WTC11 (cell line): Measurements from ENCODE around the gene TIFAB. TPM values are rescaled to one million over a fixed set of nuclear protein-coding genes. Genes with fewer than 3 reads are reported as not detected.

ENCODE experiments used
- ATAC-seq: fragments of 200-7000 bp; cut with Tn5 transposase; 2 replicates; pipeline ENCODE4 v1.10.0; 2021; ENCODE audit warnings: mild to moderate bottlenecking, moderate library complexity
- CTCF ChIA-PET: fragments of 300-600 bp; sonication (Branson Sonifier 250); formaldehyde crosslinking; loops from one replicate; lab custom pipeline; 2021; ENCODE audit warnings: antibody characterized with exemption; lab: Charles Lee
- POLR2A ChIA-PET: fragments of 350-600 bp; sonication (Branson Sonifier 250); formaldehyde crosslinking; loops from one replicate; lab custom pipeline; 2021; ENCODE audit warnings: antibody characterized with exemption; lab: Charles Lee
- DNase-seq: peaks from one replicate; pipeline ENCODE4 v3.0.0; 2021; ENCODE audit warnings: low spot score
- H3K27ac Mint-ChIP-seq: 2 replicates; pipeline ENCODE4 v1.8.0; 2021; ENCODE audit warnings: mixed read lengths
- H3K27me3 Mint-ChIP-seq: 2 replicates; pipeline ENCODE4 v1.8.0; 2021; ENCODE audit warnings: low read depth, mild to moderate bottlenecking, moderate library complexity, mixed read lengths
- H3K36me3 Mint-ChIP-seq: 2 replicates; pipeline ENCODE4 v1.8.0; 2021; ENCODE audit warnings: mixed read lengths
- H3K4me1 Mint-ChIP-seq: 2 replicates; pipeline ENCODE4 v1.8.0; 2022; ENCODE audit warnings: mixed read lengths
- H3K4me3 Mint-ChIP-seq: 2 replicates; pipeline ENCODE4 v1.8.0; 2021; ENCODE audit warnings: mild to moderate bottlenecking, moderate library complexity, mixed read lengths
- H3K9me3 Mint-ChIP-seq: 2 replicates; pipeline ENCODE4 v1.8.0; 2021; ENCODE audit warnings: mixed read lengths
- CREM ChIP-seq: sonication (generic); formaldehyde crosslinking; IDR thresholded peaks from 2 replicates; pipeline ENCODE4 v1.8.1; 2022; ENCODE audit warnings: mild to moderate bottlenecking, missing genetic modification reagents, moderate library complexity
- ELF4 ChIP-seq: sonication (generic); formaldehyde crosslinking; IDR thresholded peaks from 2 replicates; pipeline ENCODE4 v1.8.1; 2022; ENCODE audit warnings: low read depth, mild to moderate bottlenecking, moderate library complexity, missing genetic modification reagents
- EMX1 ChIP-seq: fragments of 250-450 bp; sonication (Bioruptor Pico); IDR thresholded peaks from 2 replicates; pipeline ENCODE4 v1.8.0; 2021; ENCODE audit warnings: mild to moderate bottlenecking
- ESRRA ChIP-seq: sonication (generic); formaldehyde crosslinking; IDR thresholded peaks from 2 replicates; pipeline ENCODE4 v1.8.1; 2022; ENCODE audit warnings: mild to moderate bottlenecking, missing genetic modification reagents, borderline replicate concordance
- NR2C2 ChIP-seq: sonication (generic); formaldehyde crosslinking; IDR thresholded peaks from 2 replicates; pipeline ENCODE4 v1.8.0; 2022; ENCODE audit warnings: mild to moderate bottlenecking, missing genetic modification reagents
- NR3C1 ChIP-seq: sonication (generic); formaldehyde crosslinking; conservative IDR thresholded peaks from 2 replicates; pipeline ENCODE4 v1.8.1; 2023; ENCODE audit warnings: low read depth, mild to moderate bottlenecking, missing genetic modification reagents
- OVOL2 ChIP-seq: fragments of 250-450 bp; sonication (Bioruptor Pico); IDR thresholded peaks from 2 replicates; pipeline ENCODE4 v1.9.0; 2021; ENCODE audit warnings: mild to moderate bottlenecking, borderline replicate concordance
- PRRX2 ChIP-seq: fragments of 250-450 bp; sonication (Bioruptor Pico); IDR thresholded peaks from 2 replicates; pipeline ENCODE4 v1.8.0; 2021; ENCODE audit warnings: mild to moderate bottlenecking
- SP1 ChIP-seq: sonication (generic); formaldehyde crosslinking; conservative IDR thresholded peaks from 2 replicates; pipeline ENCODE4 v1.8.1; 2022; ENCODE audit warnings: missing genetic modification reagents
- ZNF138 ChIP-seq: sonication (generic); formaldehyde crosslinking; conservative IDR thresholded peaks from 2 replicates; pipeline ENCODE4 v1.8.1; 2022; ENCODE audit warnings: mild to moderate bottlenecking, moderate library complexity, missing genetic modification reagents
- ZNF263 ChIP-seq: sonication (generic); formaldehyde crosslinking; IDR thresholded peaks from 2 replicates; pipeline ENCODE4 v1.8.1; 2022; ENCODE audit warnings: low read depth, mild to moderate bottlenecking, moderate library complexity, missing genetic modification reagents
- ZNF396 ChIP-seq: fragments of 250-450 bp; sonication (Bioruptor Pico); IDR thresholded peaks from 2 replicates; pipeline ENCODE4 v1.8.0; 2021; ENCODE audit warnings: mild to moderate bottlenecking, moderate library complexity, borderline replicate concordance
- ZNF416 ChIP-seq: fragments of 250-450 bp; sonication (Bioruptor Pico); IDR thresholded peaks from 2 replicates; pipeline ENCODE4 v1.9.0; 2021; ENCODE audit warnings: mild to moderate bottlenecking, inconsistent platforms
- total RNA-seq: library from RNA; stranded (reverse); gene quantifications from 3 replicates; pipeline ENCODE4 v1.2.3, GENCODE V29; 2021
- TF ChIP-seq, protein P1 (sequence below): sonication (generic); formaldehyde crosslinking; IDR thresholded peaks from 2 replicates; pipeline ENCODE4 v1.8.0; 2022; ENCODE audit warnings: mild to moderate bottlenecking, missing genetic modification reagents
- TF ChIP-seq, protein P2 (sequence below): fragments of 250-450 bp; sonication (Bioruptor Pico); IDR thresholded peaks from 2 replicates; pipeline ENCODE4 v2.1.2; 2022; ENCODE audit warnings: mild to moderate bottlenecking, moderate library complexity
- TF ChIP-seq, protein P3 (sequence below): sonication (generic); formaldehyde crosslinking; IDR thresholded peaks from 2 replicates; pipeline ENCODE4 v1.8.0; 2023; ENCODE audit warnings: missing genetic modification reagents
- TF ChIP-seq, protein P4 (sequence below): sonication (generic); formaldehyde crosslinking; IDR thresholded peaks from 2 replicates; pipeline ENCODE4 v1.8.1; 2022; ENCODE audit warnings: missing genetic modification reagents, borderline replicate concordance
- TF ChIP-seq, protein P5 (sequence below): sonication (generic); formaldehyde crosslinking; IDR thresholded peaks from 2 replicates; pipeline ENCODE4 v1.8.0; 2023; ENCODE audit warnings: mild to moderate bottlenecking, missing genetic modification reagents
- TF ChIP-seq, protein P6 (sequence below): sonication (generic); formaldehyde crosslinking; IDR thresholded peaks from 2 replicates; pipeline ENCODE4 v1.8.1; 2022; ENCODE audit warnings: low read depth, missing genetic modification reagents, borderline replicate concordance
- TF ChIP-seq, protein P7 (sequence below): fragments of 250-450 bp; sonication (Bioruptor Pico); IDR thresholded peaks from 2 replicates; pipeline ENCODE4 v1.9.0; 2021; ENCODE audit warnings: mild to moderate bottlenecking

The TIFAB gene
- total RNA-seq, 1 experiment from 2014 or later, result not detected

DNA sequence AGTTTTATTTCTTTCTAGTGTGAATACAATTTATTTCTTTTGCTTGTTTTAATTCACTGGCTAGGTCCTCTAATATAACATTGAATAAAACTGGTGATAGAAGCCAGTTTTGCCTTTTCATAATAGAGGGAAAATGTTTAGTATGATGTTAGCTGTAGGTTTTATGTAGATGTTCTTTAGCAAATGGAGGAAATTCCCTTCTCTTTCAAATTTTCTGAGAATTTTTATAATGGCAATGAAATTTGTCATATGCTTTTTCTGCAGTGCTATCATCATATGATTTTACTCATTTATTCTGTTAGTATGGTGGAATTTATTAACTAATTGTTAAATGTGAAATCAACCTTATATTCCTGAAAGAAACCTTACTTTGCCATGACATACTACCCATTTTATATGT, 35.1 kb downstream of the TIFAB start (continued):
- TF ChIP-seq ZNF263, result no peak
- no peak for TF ChIP-seq OVOL2 (CRISPR knock-in tag)
- TF ChIP-seq NR2C2 (CRISPR knock-in tag), result no peak
- TF ChIP-seq ELF4 (CRISPR knock-in tag), result no peak
- TF ChIP-seq, protein P1, sequence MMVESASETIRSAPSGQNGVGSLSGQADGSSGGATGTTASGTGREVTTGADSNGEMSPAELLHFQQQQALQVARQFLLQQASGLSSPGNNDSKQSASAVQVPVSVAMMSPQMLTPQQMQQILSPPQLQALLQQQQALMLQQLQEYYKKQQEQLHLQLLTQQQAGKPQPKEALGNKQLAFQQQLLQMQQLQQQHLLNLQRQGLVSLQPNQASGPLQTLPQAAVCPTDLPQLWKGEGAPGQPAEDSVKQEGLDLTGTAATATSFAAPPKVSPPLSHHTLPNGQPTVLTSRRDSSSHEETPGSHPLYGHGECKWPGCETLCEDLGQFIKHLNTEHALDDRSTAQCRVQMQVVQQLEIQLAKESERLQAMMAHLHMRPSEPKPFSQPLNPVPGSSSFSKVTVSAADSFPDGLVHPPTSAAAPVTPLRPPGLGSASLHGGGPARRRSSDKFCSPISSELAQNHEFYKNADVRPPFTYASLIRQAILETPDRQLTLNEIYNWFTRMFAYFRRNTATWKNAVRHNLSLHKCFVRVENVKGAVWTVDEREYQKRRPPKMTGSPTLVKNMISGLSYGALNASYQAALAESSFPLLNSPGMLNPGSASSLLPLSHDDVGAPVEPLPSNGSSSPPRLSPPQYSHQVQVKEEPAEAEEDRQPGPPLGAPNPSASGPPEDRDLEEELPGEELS (CRISPR knock-in tag), result no peak
- TF ChIP-seq, all 79 proteins: peak for 0

DNA sequence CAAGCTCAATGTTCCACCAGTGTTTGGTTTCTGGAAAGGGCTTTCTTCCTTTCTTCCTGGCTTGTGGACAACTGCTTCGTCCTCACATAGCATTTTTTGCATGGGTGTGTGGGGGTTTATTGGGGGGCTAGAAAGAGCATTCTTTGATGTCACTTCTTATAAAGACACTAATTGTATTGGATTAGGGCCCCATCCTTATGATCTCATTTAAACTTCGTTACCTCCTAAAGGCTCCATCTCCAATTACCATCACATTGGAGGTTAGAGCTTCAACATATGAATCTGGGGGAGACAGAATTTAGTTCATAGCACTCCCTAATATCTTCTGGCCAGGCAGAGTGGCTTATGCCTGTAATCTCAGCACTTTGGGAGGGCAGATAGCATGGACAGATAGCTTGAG, 47.1 kb downstream of the TIFAB start:
- ChIA-PET CTCF (no interaction called here), POLR2A (no interaction called here)
- peaks cover 36% of the 10 kb centered on the region for H3K4me1 Mint-ChIP-seq
- TF ChIP-seq, protein P2, sequence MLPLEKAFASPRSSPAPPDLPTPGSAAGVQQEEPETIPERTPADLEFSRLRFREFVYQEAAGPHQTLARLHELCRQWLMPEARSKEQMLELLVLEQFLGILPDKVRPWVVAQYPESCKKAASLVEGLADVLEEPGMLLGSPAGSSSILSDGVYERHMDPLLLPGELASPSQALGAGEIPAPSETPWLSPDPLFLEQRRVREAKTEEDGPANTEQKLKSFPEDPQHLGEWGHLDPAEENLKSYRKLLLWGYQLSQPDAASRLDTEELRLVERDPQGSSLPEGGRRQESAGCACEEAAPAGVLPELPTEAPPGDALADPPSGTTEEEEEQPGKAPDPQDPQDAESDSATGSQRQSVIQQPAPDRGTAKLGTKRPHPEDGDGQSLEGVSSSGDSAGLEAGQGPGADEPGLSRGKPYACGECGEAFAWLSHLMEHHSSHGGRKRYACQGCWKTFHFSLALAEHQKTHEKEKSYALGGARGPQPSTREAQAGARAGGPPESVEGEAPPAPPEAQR, result no peak
- no peak for TF ChIP-seq ZNF416 (CRISPR knock-in tag)
- TF ChIP-seq EMX1 (CRISPR knock-in tag), result no peak
- TF ChIP-seq CREM, result no peak
- TF ChIP-seq, protein P3, sequence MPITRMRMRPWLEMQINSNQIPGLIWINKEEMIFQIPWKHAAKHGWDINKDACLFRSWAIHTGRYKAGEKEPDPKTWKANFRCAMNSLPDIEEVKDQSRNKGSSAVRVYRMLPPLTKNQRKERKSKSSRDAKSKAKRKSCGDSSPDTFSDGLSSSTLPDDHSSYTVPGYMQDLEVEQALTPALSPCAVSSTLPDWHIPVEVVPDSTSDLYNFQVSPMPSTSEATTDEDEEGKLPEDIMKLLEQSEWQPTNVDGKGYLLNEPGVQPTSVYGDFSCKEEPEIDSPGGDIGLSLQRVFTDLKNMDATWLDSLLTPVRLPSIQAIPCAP, result no peak
- no peak for TF ChIP-seq SP1 (CRISPR knock-in tag)
- TF ChIP-seq, protein P4, sequence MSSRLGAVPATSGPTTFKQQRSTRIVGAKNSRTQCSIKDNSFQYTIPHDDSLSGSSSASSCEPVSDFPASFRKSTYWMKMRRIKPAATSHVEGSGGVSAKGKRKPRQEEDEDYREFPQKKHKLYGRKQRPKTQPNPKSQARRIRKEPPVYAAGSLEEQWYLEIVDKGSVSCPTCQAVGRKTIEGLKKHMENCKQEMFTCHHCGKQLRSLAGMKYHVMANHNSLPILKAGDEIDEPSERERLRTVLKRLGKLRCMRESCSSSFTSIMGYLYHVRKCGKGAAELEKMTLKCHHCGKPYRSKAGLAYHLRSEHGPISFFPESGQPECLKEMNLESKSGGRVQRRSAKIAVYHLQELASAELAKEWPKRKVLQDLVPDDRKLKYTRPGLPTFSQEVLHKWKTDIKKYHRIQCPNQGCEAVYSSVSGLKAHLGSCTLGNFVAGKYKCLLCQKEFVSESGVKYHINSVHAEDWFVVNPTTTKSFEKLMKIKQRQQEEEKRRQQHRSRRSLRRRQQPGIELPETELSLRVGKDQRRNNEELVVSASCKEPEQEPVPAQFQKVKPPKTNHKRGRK (CRISPR knock-in tag), result no peak
- TF ChIP-seq, protein P5, sequence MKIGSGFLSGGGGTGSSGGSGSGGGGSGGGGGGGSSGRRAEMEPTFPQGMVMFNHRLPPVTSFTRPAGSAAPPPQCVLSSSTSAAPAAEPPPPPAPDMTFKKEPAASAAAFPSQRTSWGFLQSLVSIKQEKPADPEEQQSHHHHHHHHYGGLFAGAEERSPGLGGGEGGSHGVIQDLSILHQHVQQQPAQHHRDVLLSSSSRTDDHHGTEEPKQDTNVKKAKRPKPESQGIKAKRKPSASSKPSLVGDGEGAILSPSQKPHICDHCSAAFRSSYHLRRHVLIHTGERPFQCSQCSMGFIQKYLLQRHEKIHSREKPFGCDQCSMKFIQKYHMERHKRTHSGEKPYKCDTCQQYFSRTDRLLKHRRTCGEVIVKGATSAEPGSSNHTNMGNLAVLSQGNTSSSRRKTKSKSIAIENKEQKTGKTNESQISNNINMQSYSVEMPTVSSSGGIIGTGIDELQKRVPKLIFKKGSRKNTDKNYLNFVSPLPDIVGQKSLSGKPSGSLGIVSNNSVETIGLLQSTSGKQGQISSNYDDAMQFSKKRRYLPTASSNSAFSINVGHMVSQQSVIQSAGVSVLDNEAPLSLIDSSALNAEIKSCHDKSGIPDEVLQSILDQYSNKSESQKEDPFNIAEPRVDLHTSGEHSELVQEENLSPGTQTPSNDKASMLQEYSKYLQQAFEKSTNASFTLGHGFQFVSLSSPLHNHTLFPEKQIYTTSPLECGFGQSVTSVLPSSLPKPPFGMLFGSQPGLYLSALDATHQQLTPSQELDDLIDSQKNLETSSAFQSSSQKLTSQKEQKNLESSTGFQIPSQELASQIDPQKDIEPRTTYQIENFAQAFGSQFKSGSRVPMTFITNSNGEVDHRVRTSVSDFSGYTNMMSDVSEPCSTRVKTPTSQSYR, result no peak
- TF ChIP-seq ZNF138, result no peak
- no peak for TF ChIP-seq NR3C1
- TF ChIP-seq, protein P6, sequence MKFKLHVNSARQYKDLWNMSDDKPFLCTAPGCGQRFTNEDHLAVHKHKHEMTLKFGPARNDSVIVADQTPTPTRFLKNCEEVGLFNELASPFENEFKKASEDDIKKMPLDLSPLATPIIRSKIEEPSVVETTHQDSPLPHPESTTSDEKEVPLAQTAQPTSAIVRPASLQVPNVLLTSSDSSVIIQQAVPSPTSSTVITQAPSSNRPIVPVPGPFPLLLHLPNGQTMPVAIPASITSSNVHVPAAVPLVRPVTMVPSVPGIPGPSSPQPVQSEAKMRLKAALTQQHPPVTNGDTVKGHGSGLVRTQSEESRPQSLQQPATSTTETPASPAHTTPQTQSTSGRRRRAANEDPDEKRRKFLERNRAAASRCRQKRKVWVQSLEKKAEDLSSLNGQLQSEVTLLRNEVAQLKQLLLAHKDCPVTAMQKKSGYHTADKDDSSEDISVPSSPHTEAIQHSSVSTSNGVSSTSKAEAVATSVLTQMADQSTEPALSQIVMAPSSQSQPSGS, result no peak
- TF ChIP-seq PRRX2, result no peak
- no peak for TF ChIP-seq ZNF396 (CRISPR knock-in tag)
- TF ChIP-seq, protein P7, sequence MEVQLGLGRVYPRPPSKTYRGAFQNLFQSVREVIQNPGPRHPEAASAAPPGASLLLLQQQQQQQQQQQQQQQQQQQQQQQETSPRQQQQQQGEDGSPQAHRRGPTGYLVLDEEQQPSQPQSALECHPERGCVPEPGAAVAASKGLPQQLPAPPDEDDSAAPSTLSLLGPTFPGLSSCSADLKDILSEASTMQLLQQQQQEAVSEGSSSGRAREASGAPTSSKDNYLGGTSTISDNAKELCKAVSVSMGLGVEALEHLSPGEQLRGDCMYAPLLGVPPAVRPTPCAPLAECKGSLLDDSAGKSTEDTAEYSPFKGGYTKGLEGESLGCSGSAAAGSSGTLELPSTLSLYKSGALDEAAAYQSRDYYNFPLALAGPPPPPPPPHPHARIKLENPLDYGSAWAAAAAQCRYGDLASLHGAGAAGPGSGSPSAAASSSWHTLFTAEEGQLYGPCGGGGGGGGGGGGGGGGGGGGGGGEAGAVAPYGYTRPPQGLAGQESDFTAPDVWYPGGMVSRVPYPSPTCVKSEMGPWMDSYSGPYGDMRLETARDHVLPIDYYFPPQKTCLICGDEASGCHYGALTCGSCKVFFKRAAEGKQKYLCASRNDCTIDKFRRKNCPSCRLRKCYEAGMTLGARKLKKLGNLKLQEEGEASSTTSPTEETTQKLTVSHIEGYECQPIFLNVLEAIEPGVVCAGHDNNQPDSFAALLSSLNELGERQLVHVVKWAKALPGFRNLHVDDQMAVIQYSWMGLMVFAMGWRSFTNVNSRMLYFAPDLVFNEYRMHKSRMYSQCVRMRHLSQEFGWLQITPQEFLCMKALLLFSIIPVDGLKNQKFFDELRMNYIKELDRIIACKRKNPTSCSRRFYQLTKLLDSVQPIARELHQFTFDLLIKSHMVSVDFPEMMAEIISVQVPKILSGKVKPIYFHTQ, result no peak
- TF ChIP-seq ESRRA (CRISPR knock-in tag), result no peak
- H3K9me3 Mint-ChIP-seq, result peaks cover 22% of the 10 kb centered on the region
- no peak overlapping the region for H3K27ac Mint-ChIP-seq
- peaks cover 94% of the 10 kb centered on the region for H3K27me3 Mint-ChIP-seq
- peaks cover 12% of the 10 kb centered on the region for H3K36me3 Mint-ChIP-seq
- no peak for DNase-seq
- H3K4me3 Mint-ChIP-seq, result no peak overlapping the region
- no peak for ATAC-seq
